ENCODE data around the gene NDUFB8.

GRCh38 chr10:100567249-100567648 lies 37.6 kb upstream of the NDUFB8 start:
- TF ChIP-seq CTCF (conservative IDR thresholded peaks at IDR 0.05; ENCODE audit: low read depth, low read length) (no peak), EZH2 (IDR thresholded peaks at IDR 0.05; ENCODE audit: borderline replicate concordance, low read depth, low read length, poor library complexity, severe bottlenecking) (no peak)
